Ishikawa (cell line): Measurements from ENCODE around the gene GPR150.

Experiments used
- CEBPB ChIP-seq: IDR thresholded peaks from 2 replicates; pipeline ENCODE4 v1.6.1; 2012
- CREB1 ChIP-seq: IDR thresholded peaks from 2 replicates; pipeline ENCODE4 v1.6.1; 2012; ENCODE audit warnings: low read depth
- EGR1 ChIP-seq: IDR thresholded peaks from 2 replicates; pipeline ENCODE4 v1.6.1; 2012
- EP300 ChIP-seq: IDR thresholded peaks from 2 replicates; pipeline ENCODE4 v1.6.1; 2012; ENCODE audit warnings: borderline replicate concordance
- FOXM1 ChIP-seq: IDR thresholded peaks from 2 replicates; pipeline ENCODE4 v1.6.1; 2012; ENCODE audit warnings: low read depth, borderline replicate concordance
- MAX ChIP-seq: IDR thresholded peaks from 2 replicates; pipeline ENCODE4 v1.6.1; 2012
- NFIC ChIP-seq: IDR thresholded peaks from 2 replicates; pipeline ENCODE4 v1.6.1; 2012
- RAD21 ChIP-seq: IDR thresholded peaks from 2 replicates; pipeline ENCODE4 v1.6.1; 2012; ENCODE audit warnings: low read depth
- REST ChIP-seq: IDR thresholded peaks from 2 replicates; pipeline ENCODE4 v1.6.1; 2012; ENCODE audit warnings: low read depth, mild to moderate bottlenecking
- TAF1 ChIP-seq: IDR thresholded peaks from 2 replicates; pipeline ENCODE4 v1.6.1; 2012; ENCODE audit warnings: low read depth, mild to moderate bottlenecking
- TCF12 ChIP-seq: IDR thresholded peaks from 2 replicates; pipeline ENCODE4 v1.6.1; 2012; ENCODE audit warnings: low read depth
- TEAD4 ChIP-seq: IDR thresholded peaks from 2 replicates; pipeline ENCODE4 v1.6.1; 2012
- USF1 ChIP-seq: IDR thresholded peaks from 2 replicates; pipeline ENCODE4 v1.6.1; 2012
- YY1 ChIP-seq: IDR thresholded peaks from 2 replicates; pipeline ENCODE4 v1.6.1; 2012; ENCODE audit warnings: low read depth
- ZBTB7A ChIP-seq: IDR thresholded peaks from 2 replicates; pipeline ENCODE4 v1.6.1; 2012; ENCODE audit warnings: low read depth

GPR150 gene

GRCh38 chr5:95595289-95595931 lies 24.5 kb upstream of the GPR150 start:
- TF ChIP-seq ZBTB7A, result no peak
- TF ChIP-seq NFIC, result no peak

GRCh38 chr5:95599252-95599651 lies 20.6 kb upstream of the GPR150 start:
- no peak for TF ChIP-seq TEAD4
- TF ChIP-seq NFIC, result no peak
- TF ChIP-seq CREB1, result no peak
- no peak for TF ChIP-seq EP300
- TF ChIP-seq CEBPB, result no peak
- TF ChIP-seq ZBTB7A, result no peak
- TF ChIP-seq FOXM1, result no peak
- TF ChIP-seq RAD21, result no peak
- TF ChIP-seq REST, result no peak
- TF ChIP-seq TAF1, result no peak
- TF ChIP-seq YY1, result no peak
- no peak for TF ChIP-seq TCF12

- TF ChIP-seq TCF12 (no peak), NFIC (no peak), REST (no peak), EP300 (no peak), CEBPB (no peak), ZBTB7A (no peak), USF1 (no peak), FOXM1 (no peak), RAD21 (no peak), CREB1 (no peak), YY1 (no peak), TEAD4 (no peak), MAX (no peak), TAF1 (no peak), EGR1 (no peak)
Measured at GRCh38 chr5:95600557-95600956, 19.3 kb upstream of the GPR150 start.

- no peak for TF ChIP-seq YY1
- no peak for TF ChIP-seq TEAD4
- TF ChIP-seq ZBTB7A, result no peak
- no peak for TF ChIP-seq EGR1
- TF ChIP-seq REST, result no peak
- no peak for TF ChIP-seq FOXM1
- no peak for TF ChIP-seq MAX
- TF ChIP-seq CEBPB, result no peak
- TF ChIP-seq TCF12, result no peak
- no peak for TF ChIP-seq USF1
- TF ChIP-seq TAF1, result no peak
- TF ChIP-seq CREB1, result no peak
- no peak for TF ChIP-seq EP300
- TF ChIP-seq RAD21, result no peak
- TF ChIP-seq NFIC, result no peak
Measured at GRCh38 chr5:95605786-95606185, 14.1 kb upstream of the GPR150 start.

- TF ChIP-seq YY1, result no peak
- no peak for TF ChIP-seq RAD21
- TF ChIP-seq CEBPB, result no peak
- no peak for TF ChIP-seq EGR1
- no peak for TF ChIP-seq NFIC
- no peak for TF ChIP-seq MAX
- TF ChIP-seq USF1, result no peak
- TF ChIP-seq ZBTB7A, result no peak
- no peak for TF ChIP-seq FOXM1
- TF ChIP-seq EP300, result no peak
- TF ChIP-seq TCF12, result no peak
- TF ChIP-seq TEAD4, result no peak
- no peak for TF ChIP-seq TAF1
Measured at GRCh38 chr5:95606419-95606818, 13.5 kb upstream of the GPR150 start.
